Measurements from ENCODE around the gene UTS2R.

DNA sequence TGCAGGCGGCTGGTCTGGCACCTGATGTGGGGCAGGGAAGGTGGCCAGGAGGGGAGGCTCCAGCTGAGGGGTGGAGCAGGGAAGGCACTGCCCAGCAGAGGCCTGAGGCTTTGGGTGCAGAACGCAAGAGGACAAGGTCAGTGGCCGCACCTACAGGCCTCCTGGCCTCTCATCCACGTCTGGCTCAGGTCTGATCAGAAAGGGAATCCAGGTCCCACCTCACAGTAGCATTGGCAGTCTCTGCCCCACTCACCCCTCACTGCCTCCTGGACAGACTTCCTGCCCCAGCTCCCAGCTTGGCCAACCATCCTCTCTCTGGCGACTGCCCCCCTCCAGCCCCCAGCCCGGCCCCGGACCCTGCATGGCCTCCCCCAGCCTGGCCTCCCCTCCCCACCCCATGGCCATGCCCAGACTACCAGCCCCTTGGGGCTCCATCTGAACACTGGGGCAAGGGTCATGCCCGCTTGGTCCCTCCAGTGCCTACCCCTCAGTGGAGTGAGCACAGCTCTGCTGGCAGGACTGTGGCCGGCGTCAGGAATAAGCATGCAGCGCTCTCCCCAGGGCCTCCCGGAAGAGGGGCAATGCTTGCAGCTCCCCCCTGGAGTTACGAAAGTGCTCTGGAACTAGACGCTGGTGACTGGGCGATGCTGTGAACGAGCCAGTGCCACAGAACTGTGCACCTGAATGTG, 4.6 kb downstream of the UTS2R start:
- TF ChIP-seq POLR2A (IDR thresholded peaks at IDR 0.05) (no peak), POLR2AphosphoS5 (IDR thresholded peaks at IDR 0.05) (no peak)
- TF ChIP-seq, protein P1, sequence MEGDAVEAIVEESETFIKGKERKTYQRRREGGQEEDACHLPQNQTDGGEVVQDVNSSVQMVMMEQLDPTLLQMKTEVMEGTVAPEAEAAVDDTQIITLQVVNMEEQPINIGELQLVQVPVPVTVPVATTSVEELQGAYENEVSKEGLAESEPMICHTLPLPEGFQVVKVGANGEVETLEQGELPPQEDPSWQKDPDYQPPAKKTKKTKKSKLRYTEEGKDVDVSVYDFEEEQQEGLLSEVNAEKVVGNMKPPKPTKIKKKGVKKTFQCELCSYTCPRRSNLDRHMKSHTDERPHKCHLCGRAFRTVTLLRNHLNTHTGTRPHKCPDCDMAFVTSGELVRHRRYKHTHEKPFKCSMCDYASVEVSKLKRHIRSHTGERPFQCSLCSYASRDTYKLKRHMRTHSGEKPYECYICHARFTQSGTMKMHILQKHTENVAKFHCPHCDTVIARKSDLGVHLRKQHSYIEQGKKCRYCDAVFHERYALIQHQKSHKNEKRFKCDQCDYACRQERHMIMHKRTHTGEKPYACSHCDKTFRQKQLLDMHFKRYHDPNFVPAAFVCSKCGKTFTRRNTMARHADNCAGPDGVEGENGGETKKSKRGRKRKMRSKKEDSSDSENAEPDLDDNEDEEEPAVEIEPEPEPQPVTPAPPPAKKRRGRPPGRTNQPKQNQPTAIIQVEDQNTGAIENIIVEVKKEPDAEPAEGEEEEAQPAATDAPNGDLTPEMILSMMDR (IDR thresholded peaks at IDR 0.05) = no peak
